Measurements from ENCODE around the gene ERI3.
A peak's percentile ranks its signal among the peaks of the same experiment; 100 is the strongest.

Gene ERI3

DNA sequence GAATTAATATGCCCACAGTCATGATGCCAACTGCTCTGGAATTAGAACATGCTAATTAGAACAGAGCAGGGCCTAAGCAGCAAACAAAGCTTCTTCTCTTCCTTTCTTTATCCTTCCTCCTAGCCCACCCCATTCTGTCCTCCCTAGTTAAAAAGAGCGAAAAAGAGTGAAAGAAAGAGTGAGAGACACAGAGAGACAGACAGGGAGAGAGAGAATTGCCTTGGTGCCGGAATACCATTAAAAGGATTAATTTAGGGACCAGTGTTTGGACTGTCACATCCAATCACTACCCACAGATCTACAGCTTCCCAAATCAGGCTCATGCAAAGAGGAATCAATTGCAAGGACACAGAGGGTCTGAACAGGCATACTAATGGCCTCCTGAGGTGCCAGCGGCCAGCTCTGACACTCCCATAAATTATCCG lies 7.0 kb downstream of the ERI3 start:
- FAIRE-seq (no peak), DNase-seq (ENCODE audit: low spot score) (no peak)

DNA sequence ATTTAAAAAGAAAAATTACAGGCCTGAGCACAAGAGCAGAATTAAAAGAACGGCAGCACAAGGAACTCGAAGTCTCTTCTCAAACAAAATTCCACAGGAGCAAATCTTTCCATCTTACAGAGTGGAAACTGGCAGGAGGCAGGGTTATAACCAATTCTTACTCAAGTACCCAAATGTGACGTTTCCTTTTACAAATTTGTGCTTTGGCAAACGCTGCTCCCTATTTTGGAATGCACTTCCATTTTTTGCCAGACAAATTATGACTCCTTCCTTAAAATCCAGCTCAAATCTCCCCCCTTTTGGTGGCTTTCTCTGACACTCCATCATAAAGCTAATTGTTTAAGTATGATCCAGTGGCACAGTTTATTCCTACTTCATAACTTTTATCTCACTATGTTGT lies 7.8 kb downstream of the ERI3 start:
- no peak for FAIRE-seq
- no peak for DNase-seq (ENCODE audit: low spot score)

DNA sequence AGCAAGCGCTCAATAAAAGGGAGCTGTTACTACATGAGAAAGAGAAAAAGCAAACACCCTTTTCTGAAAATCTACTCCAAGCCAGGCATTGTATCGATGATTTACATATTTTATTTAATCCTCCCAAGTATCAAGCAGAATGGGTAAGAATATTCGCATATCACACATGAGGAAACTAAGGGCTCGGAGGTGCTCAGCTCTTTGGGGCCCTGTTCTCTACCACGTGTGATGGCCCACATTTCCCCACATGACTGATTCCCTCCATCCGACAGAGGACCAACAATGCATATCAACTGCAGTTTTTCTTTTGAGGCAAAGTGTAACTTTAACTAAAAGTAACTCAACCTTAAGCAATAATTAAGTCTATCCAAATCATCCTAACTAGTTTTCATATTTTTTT lies 8.2 kb downstream of the ERI3 start:
- FAIRE-seq (no peak), DNase-seq (ENCODE audit: low spot score) (no peak)

- FAIRE-seq (no peak), DNase-seq (ENCODE audit: low spot score) (no peak)
Measured at GRCh38 chr1:44346184-44346583, 8.9 kb downstream of the ERI3 start.

DNA sequence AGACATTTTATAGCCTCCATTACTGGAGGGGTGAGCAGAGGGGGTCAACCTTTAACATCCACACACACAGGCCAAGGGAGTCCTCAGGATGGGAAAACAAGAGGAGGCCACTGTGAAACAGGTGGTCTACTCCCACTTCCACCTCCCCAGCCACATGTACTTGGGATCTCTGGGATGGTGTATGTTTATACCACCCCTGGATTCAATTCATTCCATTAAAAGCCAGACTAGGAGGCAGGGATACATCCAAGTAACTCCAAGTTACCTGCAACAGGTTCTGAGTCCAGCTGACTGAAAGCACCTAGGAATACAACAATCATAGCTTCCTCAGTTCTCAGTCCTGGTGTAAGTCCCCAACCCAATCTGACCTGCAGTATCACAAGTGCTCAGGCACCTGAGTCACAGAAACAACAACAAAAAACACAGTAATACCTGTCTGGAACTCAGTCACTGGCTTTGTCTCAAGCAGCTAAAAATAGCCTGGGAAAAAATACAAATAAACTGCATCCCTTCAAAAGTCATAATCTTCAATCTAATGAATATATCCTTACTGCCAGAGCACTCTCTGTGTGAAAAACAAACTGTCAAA lies 9.8 kb downstream of the ERI3 start:
- DNase-seq (ENCODE audit: low spot score), result no peak
- no peak for FAIRE-seq

DNA sequence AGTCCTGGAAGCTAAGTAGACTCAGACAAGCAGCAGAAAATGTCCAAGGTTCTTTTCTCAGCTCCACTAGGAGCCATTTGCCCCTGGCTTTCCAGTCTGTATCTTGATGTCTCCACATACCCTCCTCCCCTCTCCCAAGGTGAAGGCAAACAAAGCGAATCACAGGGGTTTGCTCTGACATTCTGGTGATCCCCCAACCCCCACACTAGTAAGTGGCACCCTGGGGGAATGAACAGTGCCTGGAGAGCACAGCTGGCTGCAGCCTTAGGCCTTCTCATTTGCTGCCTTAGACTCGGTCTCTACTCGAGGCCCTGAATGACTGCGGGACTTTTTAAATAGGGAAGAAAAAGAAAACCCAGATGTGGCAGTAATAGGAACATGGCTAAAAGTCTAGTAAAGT lies 15.3 kb downstream of the ERI3 start:
- FAIRE-seq (no peak), DNase-seq (ENCODE audit: low spot score) (no peak)

DNA sequence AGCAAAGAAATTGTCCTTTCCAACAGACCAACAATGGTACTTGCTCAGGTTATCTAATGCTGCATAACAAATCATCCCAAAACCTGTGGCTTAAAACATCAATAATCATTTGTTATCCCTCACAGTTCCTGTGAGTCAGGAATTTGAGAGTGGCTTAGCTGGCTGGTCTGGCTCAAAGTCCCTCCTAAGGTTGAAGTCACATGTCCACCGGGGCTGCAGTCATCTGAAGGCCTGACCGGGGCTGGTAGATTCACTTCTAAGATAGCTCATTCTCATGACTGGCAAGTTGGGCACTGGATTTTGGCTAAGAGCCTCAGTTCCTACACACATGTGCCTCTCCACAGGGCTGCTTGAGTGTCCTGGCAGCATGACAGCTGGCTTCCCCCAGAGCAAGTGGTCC lies 16.9 kb downstream of the ERI3 start:
- FAIRE-seq (no peak), DNase-seq (ENCODE audit: low spot score) (no peak)

GRCh38 chr1:44336668-44337067 lies 18.4 kb downstream of the ERI3 start:
- DNase-seq (ENCODE audit: low spot score) (no peak), FAIRE-seq (no peak)

DNA sequence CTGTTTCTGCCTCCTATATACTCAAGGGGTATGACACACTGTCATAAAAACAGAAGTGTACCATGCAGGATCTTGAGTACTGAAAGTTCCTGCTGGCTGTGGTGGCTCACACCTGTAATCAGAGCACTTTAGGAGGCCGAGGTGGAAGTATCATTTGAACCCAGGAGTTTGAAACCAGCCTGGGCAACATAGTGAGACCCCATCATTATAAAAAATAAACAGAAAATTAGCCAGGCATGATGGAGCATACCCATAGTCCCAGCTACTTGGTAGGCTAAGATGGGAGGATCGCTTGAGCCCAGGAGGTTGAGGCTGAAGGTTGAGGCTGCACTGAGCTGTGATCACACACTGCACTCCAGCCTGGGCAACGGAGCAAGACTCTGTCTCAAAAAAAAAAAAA lies 20.1 kb downstream of the ERI3 start:
- no peak for DNase-seq (ENCODE audit: low spot score)
- no peak for FAIRE-seq

- DNase-seq (ENCODE audit: low spot score) (no peak), FAIRE-seq (no peak)
Measured at GRCh38 chr1:44333376-44333775, 21.7 kb downstream of the ERI3 start.

GRCh38 chr1:44332505-44332904 lies 22.6 kb downstream of the ERI3 start:
- no peak for FAIRE-seq
- DNase-seq (ENCODE audit: low spot score), result no peak

- no peak for FAIRE-seq
- DNase-seq (ENCODE audit: low spot score), result no peak
Measured at GRCh38 chr1:44330935-44331334, 24.1 kb downstream of the ERI3 start.

- FAIRE-seq (no peak), DNase-seq (ENCODE audit: low spot score) (no peak)
Measured at GRCh38 chr1:44328671-44329416, 26.2 kb downstream of the ERI3 start.

DNA sequence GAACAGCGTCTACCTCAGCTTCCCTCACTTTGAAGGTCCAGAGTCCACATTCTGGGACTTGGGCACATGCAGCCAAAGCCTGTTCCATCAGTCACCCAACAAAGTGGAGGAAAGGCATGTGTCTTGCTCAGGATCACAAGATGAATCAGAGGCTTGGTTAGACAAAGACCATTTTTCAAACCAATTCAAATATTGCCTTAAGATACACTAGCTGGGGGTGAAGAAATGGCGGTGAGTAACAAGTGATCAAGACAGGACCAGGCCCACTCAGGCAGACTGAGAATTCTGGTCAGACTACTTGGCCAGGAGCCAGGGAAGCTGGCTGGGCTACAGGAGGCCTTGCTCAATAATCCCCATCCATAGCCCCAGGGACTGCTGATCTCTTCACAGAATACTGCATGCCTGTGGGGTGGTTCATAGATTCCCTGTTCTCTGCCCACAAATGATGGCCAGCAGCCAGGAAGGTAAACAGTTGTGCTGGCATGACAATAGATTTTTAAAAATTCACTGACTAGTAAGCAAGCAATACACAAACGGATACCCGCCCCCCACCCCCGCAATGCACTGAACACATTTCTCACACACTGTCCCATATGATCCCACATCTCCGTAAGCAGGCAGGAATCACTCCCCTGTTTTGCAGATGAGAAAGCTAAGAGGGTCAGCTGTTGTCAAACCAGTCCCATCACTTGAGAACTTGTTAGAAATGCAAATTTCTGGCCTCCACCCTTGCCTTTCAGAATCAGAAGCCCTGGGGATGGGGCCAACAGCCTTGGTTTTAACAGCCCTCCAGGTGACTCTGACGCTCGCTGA lies 27.2 kb downstream of the ERI3 start:
- FAIRE-seq, result peak; percentile 99
- peak; percentile 100 for DNase-seq (ENCODE audit: low spot score)

DNA sequence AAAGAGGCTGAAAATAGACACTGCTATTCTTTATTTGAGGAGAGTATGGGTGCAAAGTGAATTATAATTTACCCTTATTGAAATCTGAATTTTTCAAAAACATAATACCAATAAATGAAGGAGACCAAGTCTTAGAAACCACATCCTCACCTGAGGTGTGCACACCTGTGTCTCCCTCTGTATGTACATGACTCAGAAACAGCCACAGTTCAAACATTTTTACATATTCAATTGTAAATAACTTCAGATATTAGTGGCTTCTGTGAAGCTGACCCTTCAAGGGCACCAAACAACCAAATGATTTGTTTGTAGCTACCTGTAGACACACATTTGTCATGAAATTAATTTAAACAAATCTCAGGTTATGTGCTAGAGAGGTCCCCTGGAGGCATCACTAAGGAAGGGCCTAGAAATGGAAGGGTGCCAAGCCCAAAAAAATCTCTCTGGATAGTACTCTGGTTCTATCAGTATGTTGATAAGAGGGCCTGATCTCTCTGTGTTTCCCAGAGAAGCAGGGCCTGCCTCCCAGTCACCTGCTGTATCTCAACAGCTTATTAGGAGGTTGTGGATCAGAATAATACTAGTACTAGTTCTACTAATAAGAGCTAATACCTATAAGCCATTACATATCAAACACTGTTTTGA lies 28.1 kb downstream of the ERI3 start:
- no peak for FAIRE-seq

GRCh38 chr1:44326024-44326701 lies 28.9 kb downstream of the ERI3 start:
- no peak for FAIRE-seq
- DNase-seq (ENCODE audit: low spot score), result no peak

More for the DNA sequence above, 28.1 kb downstream of the ERI3 start:
- DNase-seq (ENCODE audit: low spot score), result no peak

GRCh38 chr1:44323947-44324346 lies 31.1 kb downstream of the ERI3 start:
- no peak for FAIRE-seq

DNA sequence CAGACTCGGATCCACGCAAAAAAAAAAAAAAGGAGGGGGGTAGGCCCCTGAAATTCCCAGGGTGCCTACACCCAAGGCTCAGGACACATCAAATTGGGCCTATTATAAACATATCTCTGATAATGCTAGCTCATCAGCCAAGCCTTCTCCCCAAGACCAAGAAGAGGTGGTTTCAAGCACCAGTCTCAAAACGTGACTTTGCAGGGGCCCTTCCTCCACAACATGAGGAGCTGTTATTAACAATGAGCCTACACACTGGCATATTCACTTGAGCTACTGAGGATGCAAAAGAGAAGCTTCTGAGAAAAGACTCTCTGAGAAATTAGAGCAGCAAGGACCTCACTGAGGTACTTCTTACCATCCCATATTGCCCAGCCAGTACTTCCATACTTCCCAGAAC lies 32.7 kb downstream of the ERI3 start:
- FAIRE-seq, result no peak
- no peak for DNase-seq (ENCODE audit: low spot score)

More at GRCh38 chr1:44323947-44324346, 31.1 kb downstream of the ERI3 start:
- DNase-seq (ENCODE audit: low spot score), result no peak

DNA sequence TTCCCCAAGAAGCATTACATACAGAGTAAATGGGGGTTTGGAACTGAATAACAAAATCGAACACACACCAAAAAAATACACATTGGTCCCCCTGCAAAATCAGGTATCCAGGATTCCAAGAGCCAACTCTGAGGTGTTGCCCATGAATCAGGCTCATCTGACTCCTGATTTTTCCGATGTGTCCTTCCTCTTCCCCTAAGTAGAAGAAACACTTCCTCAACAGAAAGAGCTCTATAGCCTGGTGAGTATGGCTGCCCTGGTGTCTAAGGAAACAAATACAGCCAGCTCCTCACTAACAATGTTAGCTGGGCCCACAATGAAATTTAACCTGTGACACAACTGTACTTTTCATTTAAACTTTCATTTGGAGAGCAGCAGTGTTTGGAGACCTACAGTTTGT lies 33.6 kb downstream of the ERI3 start:
- no peak for FAIRE-seq
- no peak for DNase-seq (ENCODE audit: low spot score)

DNA sequence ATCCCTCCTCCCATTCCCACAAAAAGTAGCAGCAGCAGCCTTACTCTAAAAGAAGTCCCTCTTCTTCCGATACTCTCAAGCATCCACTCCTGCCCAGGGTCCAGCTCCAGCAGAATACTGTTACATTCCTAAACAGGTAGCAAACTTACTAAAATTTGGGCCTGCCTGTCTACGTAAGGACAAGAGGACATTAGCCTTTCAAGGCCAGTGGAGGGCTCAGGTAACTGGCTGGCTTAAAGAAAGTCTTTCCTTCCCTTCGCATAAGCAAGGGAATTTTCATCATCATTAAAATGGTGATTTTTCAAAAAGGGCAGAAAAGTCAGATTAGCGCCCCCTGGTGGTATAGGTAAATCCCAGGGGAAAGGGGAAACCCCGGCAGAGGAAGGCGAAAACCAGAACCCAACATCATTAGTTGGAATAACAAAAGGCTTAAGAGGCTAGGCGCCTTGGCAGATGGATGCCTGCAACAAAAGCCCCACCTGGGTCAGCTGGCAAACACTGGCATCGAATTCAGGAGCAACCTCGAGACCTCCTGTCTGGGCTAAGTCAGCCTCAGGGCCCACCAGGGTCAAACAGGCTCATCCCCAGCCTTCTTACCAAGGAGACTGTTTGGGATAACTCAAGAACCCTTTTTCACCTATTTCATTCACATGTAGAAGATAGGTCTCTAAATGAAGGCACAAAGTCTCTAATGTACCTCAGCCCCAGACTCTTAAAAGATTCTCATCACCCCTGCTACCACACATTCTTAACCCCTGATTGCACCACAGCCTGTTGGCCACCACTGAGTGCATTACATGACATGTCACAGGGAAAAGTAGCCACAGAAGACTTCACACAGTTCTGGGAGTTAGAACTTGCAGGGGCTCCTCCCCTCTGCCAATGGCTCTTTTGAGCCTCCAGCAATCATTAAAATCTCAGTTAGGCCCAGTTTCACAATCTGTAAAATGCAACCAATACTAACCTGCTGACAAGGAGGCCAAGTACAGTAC lies 36.7 kb downstream of the ERI3 start:
- DNase-seq (ENCODE audit: low spot score) (peak; percentile 16), FAIRE-seq (no peak)

All from RCC 7860 (cell line).